Fibroblast of lung (primary cell): Measurements from ENCODE around the gene MAML2.

Experiments
- EZH2 ChIP-seq: IDR thresholded peaks from 2 replicates; pipeline ENCODE4 v1.5.1; 2012; ENCODE audit warnings: low read length, control low read depth, mild to moderate bottlenecking; ENCODE audit errors: missing control alignments
- TF ChIP-seq, protein P1 (sequence below), 2 donors: IDR thresholded peaks in 1 of 2; conservative IDR thresholded peaks in 1 of 2; 1 replicate in 1 of 2; 2 replicates in 1 of 2; pipeline ENCODE4 v1.5.1; 2011 to 2012; ENCODE audit warnings: low read length in 2 of 2, control low read depth in 1 of 2, inconsistent platforms in 1 of 2, low read depth in 1 of 2, mild to moderate bottlenecking in 1 of 2

GRCh38 chr11:96246718-96247552 is 96.1 kb downstream of the MAML2 start:
- TF ChIP-seq, protein P1, sequence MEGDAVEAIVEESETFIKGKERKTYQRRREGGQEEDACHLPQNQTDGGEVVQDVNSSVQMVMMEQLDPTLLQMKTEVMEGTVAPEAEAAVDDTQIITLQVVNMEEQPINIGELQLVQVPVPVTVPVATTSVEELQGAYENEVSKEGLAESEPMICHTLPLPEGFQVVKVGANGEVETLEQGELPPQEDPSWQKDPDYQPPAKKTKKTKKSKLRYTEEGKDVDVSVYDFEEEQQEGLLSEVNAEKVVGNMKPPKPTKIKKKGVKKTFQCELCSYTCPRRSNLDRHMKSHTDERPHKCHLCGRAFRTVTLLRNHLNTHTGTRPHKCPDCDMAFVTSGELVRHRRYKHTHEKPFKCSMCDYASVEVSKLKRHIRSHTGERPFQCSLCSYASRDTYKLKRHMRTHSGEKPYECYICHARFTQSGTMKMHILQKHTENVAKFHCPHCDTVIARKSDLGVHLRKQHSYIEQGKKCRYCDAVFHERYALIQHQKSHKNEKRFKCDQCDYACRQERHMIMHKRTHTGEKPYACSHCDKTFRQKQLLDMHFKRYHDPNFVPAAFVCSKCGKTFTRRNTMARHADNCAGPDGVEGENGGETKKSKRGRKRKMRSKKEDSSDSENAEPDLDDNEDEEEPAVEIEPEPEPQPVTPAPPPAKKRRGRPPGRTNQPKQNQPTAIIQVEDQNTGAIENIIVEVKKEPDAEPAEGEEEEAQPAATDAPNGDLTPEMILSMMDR (conservative IDR thresholded peaks at IDR 0.05 in 1 of 2, IDR thresholded peaks at IDR 0.05 in 1 of 2; ENCODE audit: low read depth in 1 of 2, low read length in 2 of 2) = no peak
- no peak for TF ChIP-seq EZH2
